GM18502 (cell line): Measurements from ENCODE around the gene COL4A2.

Source experiments
- ATAC-seq: cut with Tn5 transposase; IDR thresholded peaks from one replicate; pipeline ENCODE4 v1.9.1; 2021; ENCODE audit warnings: mild to moderate bottlenecking; ENCODE audit not compliant: unreplicated experiment, poor library complexity

COL4A2 gene

GRCh38 chr13:110430391-110431336, 123.6 kb downstream of the COL4A2 start:
- no peak for ATAC-seq

- ATAC-seq = no peak
These were observed 124.6 kb downstream of the COL4A2 start for GRCh38 chr13:110431425-110432294.

GRCh38 chr13:110432522-110432921, 125.4 kb downstream of the COL4A2 start:
- no peak for ATAC-seq

GRCh38 chr13:110433014-110433413, 125.9 kb downstream of the COL4A2 start:
- no peak for ATAC-seq

GRCh38 chr13:110434629-110435028, 127.5 kb downstream of the COL4A2 start:
- ATAC-seq = no peak

- ATAC-seq = no peak
These were observed 128.2 kb downstream of the COL4A2 start for GRCh38 chr13:110435331-110435730.

GRCh38 chr13:110436276-110436675, 129.2 kb downstream of the COL4A2 start:
- no peak for ATAC-seq

GRCh38 chr13:110436786-110437370, 129.8 kb downstream of the COL4A2 start:
- no peak for ATAC-seq

GRCh38 chr13:110438211-110438610, 131.1 kb downstream of the COL4A2 start:
- no peak for ATAC-seq

- no peak for ATAC-seq
These were observed 131.7 kb downstream of the COL4A2 start for GRCh38 chr13:110438776-110439175.

GRCh38 chr13:110440946-110441731, 134.1 kb downstream of the COL4A2 start:
- ATAC-seq = no peak

- ATAC-seq = no peak
These were observed 136.0 kb downstream of the COL4A2 start for GRCh38 chr13:110442930-110443621.

GRCh38 chr13:110443622-110444225, 136.6 kb downstream of the COL4A2 start:
- peak; percentile 20 for ATAC-seq

GRCh38 chr13:110444226-110444653, 137.2 kb downstream of the COL4A2 start:
- ATAC-seq = peak; percentile 55

- ATAC-seq = peak; percentile 53
These were observed 138.1 kb downstream of the COL4A2 start for GRCh38 chr13:110445183-110445582.

GRCh38 chr13:110445722-110446574, 138.9 kb downstream of the COL4A2 start:
- ATAC-seq = no peak

GRCh38 chr13:110446575-110446890, 139.4 kb downstream of the COL4A2 start:
- no peak for ATAC-seq

GRCh38 chr13:110447058-110447511, 140.0 kb downstream of the COL4A2 start:
- ATAC-seq = peak; percentile 62
